ENCODE data around the gene NCAM1. TPM values are rescaled to one million over a fixed set of nuclear protein-coding genes. Genes with fewer than 3 reads are reported as not detected.

NCAM1 gene
- total RNA-seq, 6 donors from 2014 or later = 1.4 to 15.3 (median 2.5) TPM

DNA sequence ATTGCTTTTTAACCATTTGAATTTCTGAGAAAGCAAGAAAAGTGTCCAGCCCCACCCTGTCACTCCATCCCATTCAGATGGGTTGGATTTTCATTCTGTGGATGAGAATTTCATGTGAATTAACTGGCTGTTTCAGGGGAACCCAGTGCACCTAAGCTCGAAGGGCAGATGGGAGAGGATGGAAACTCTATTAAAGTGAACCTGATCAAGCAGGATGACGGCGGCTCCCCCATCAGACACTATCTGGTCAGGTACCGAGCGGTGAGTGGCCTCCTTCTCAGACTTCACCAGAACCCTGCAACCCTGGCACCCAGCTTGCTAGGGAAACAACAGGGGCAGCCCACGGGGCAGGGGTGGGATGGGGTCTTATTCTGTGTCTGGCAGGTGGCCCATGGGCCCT, 294.5 kb downstream of the NCAM1 start:
- no peaks in the 10 kb centered on the region for H3K4me1 ChIP-seq
- no peaks in the 10 kb centered on the region for H3K9me3 ChIP-seq
- H3K27me3 ChIP-seq = no peaks in the 10 kb centered on the region
- 89 to 94% methylated on average over 5 to 6 of the region's 6 CpGs for WGBS, 2 donors
- H3K27ac ChIP-seq = no peak overlapping the region
- TF ChIP-seq POLR2AphosphoS5 (IDR thresholded peaks at IDR 0.05) (no peak), POLR2A (IDR thresholded peaks at IDR 0.05) (no peak), EP300 (IDR thresholded peaks at IDR 0.05) (no peak)
- TF ChIP-seq, protein P1, sequence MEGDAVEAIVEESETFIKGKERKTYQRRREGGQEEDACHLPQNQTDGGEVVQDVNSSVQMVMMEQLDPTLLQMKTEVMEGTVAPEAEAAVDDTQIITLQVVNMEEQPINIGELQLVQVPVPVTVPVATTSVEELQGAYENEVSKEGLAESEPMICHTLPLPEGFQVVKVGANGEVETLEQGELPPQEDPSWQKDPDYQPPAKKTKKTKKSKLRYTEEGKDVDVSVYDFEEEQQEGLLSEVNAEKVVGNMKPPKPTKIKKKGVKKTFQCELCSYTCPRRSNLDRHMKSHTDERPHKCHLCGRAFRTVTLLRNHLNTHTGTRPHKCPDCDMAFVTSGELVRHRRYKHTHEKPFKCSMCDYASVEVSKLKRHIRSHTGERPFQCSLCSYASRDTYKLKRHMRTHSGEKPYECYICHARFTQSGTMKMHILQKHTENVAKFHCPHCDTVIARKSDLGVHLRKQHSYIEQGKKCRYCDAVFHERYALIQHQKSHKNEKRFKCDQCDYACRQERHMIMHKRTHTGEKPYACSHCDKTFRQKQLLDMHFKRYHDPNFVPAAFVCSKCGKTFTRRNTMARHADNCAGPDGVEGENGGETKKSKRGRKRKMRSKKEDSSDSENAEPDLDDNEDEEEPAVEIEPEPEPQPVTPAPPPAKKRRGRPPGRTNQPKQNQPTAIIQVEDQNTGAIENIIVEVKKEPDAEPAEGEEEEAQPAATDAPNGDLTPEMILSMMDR (IDR thresholded peaks at IDR 0.05) = no peak
- no peaks in the 10 kb centered on the region for H3K36me3 ChIP-seq
- DNase-seq (no peak), ATAC-seq (ENCODE audit: low FRiP score in 2 of 2) (no peak)
- H3K4me3 ChIP-seq = no peak overlapping the region

DNA sequence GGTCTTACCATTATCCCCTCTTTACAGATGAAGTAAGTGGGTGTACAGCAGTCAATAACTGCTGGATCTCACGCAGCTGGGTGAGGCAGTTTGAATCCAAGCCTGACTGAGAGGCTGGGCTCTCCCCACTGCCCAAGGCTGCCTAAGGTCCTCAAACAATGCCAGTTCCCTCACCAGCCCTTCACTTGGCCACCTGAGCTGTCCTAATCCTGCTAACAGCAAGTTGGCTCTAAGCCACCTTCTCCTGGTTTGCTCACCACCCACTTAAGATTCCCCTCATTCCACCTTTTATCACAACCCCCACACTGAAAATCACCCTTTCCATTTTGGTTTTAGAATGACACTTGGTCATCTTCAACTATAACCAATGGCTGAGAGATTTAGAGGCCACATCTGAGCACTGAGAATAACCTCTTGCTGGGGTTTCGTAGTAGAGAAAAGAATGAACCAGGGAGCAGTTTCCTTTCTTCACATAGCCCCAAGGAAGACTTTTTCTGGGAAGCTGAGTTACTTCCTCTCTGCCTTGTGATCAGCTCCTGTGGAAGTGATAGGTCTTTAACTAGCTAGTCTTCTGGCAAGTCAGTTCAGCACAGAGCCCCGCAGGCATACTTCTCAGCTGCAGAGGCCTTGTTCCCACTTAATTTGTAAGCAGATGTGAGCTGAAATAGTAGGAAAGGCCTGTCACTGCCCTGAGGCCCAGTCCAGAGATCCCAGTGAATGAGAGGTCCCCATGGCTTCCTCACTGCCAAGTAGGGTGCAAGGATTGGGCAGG, 295.4 kb downstream of the NCAM1 start:
- WGBS, 2 donors = 69 to 81% methylated on average over 3 of the region's 3 CpGs
- DNase-seq = no peak
- no peak for ATAC-seq (ENCODE audit: low FRiP score in 2 of 2)
- no peaks in the 10 kb centered on the region for H3K4me1 ChIP-seq
- no peaks in the 10 kb centered on the region for H3K36me3 ChIP-seq
- no peak overlapping the region for H3K4me3 ChIP-seq
- TF ChIP-seq, protein P1 (IDR thresholded peaks at IDR 0.05) = no peak
- no peak for TF ChIP-seq EP300 (IDR thresholded peaks at IDR 0.05)
- no peak for TF ChIP-seq POLR2A (IDR thresholded peaks at IDR 0.05)
- no peak for TF ChIP-seq POLR2AphosphoS5 (IDR thresholded peaks at IDR 0.05)
- H3K9me3 ChIP-seq = no peaks in the 10 kb centered on the region
- no peak overlapping the region for H3K27ac ChIP-seq
- H3K27me3 ChIP-seq = no peaks in the 10 kb centered on the region

DNA sequence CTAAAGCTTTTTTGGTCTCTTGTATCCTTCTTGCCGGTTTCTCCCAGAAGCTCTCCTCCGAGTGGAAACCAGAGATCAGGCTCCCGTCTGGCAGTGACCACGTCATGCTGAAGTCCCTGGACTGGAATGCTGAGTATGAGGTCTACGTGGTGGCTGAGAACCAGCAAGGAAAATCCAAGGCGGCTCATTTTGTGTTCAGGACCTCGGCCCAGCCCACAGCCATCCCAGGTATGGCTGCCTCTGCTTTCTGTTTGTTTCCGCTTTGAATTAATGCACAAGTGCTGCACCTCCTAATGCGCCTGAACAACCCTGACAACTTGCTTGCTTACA, 298.8 kb downstream of the NCAM1 start:
- Histone ChIP-seq H3K4me1 (no peaks in the 10 kb centered on the region), H3K36me3 (no peaks in the 10 kb centered on the region), H3K27ac (no peak overlapping the region), H3K9me3 (no peaks in the 10 kb centered on the region), H3K27me3 (no peaks in the 10 kb centered on the region), H3K4me3 (no peak overlapping the region)
- TF ChIP-seq POLR2AphosphoS5 (IDR thresholded peaks at IDR 0.05) (no peak), EP300 (IDR thresholded peaks at IDR 0.05) (no peak), POLR2A (IDR thresholded peaks at IDR 0.05) (no peak)
- TF ChIP-seq, protein P1 (IDR thresholded peaks at IDR 0.05) = no peak
- no peak for DNase-seq
- ATAC-seq (ENCODE audit: low FRiP score in 2 of 2) = no peak
- WGBS, 2 donors = 95% methylated on average over 9 of the region's 9 CpGs

DNA sequence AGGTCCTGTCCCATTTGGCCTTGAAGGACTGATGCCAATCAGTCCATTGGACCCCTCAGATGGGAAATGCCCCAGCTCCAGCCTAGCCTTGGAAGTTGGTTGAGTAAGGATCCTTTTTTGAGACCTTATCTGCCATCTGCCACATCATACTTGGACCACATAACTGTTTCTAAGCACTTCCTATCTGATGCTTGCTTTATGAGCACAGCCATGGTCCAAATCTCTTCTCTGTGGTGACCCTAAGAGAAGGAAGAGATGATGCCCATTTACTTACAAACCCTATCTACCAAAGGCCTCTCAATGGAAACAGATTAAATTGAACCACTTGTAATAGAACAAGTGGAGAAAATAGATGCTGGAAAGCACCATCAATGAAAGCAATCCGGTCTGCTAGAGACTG, 299.3 kb downstream of the NCAM1 start:
- Histone ChIP-seq H3K4me1 (no peaks in the 10 kb centered on the region), H3K4me3 (no peak overlapping the region), H3K27me3 (no peaks in the 10 kb centered on the region), H3K27ac (no peak overlapping the region), H3K36me3 (no peaks in the 10 kb centered on the region), H3K9me3 (no peaks in the 10 kb centered on the region)
- WGBS, 2 donors = 90 to 93% methylated on average over 1 of the region's 1 CpG
- ATAC-seq (ENCODE audit: low FRiP score in 2 of 2) (no peak), DNase-seq (no peak)
- TF ChIP-seq POLR2A (IDR thresholded peaks at IDR 0.05) (no peak), POLR2AphosphoS5 (IDR thresholded peaks at IDR 0.05) (no peak), EP300 (IDR thresholded peaks at IDR 0.05) (no peak)
- TF ChIP-seq, protein P1 (IDR thresholded peaks at IDR 0.05) = no peak

Measured in upper lobe of left lung (tissue), 6 donors.